CD4-positive, alpha-beta memory T cell (primary cell): ENCODE results near the gene ACTN1. TPM values are rescaled to one million over a fixed set of nuclear protein-coding genes. Genes with fewer than 3 reads are reported as not detected.

ENCODE experiments used
- CTCF ChIA-PET: fragments of 350-600 bp; sonication (Branson Sonifier 250); formaldehyde crosslinking; loops from one replicate; lab custom pipeline; 2021; ENCODE audit warnings: inconsistent platforms; ENCODE audit not compliant: partially characterized antibody; lab: Charles Lee
- POLR2A ChIA-PET: fragments of 350-600 bp; sonication (Branson Sonifier 250); formaldehyde crosslinking; loops from one replicate; lab custom pipeline; 2021; ENCODE audit not compliant: partially characterized antibody; lab: Charles Lee
- DNase-seq, 5 donors: peaks; one replicate each; pipeline versions ENCODE4 v3.0.0 to v3.0.0-alpha.2; 2020 to 2022; ENCODE audit warnings: mixed read lengths in 1 of 5
- H3K27ac ChIP-seq: one replicate; pipeline ENCODE4 v1.7.0; 2013; ENCODE audit warnings: low read depth, low read length
- H3K27me3 ChIP-seq: 2 replicates; pipeline ENCODE4 v1.7.0; 2013; ENCODE audit warnings: mild to moderate bottlenecking, low read length, moderate library complexity; ENCODE audit not compliant: insufficient read depth
- H3K36me3 ChIP-seq: 2 replicates; pipeline ENCODE4 v1.7.0; 2013; ENCODE audit warnings: mild to moderate bottlenecking, low read length, moderate library complexity; ENCODE audit not compliant: insufficient read depth
- H3K4me1 ChIP-seq: 2 replicates; pipeline ENCODE4 v1.7.0; 2013; ENCODE audit warnings: mild to moderate bottlenecking, low read length, moderate library complexity; ENCODE audit not compliant: insufficient read depth
- H3K4me3 ChIP-seq, 2 donors: one replicate each; pipeline ENCODE4 v1.7.0; 2013; ENCODE audit warnings: low read length in 2 of 2, mild to moderate bottlenecking in 1 of 2
- H3K9me3 ChIP-seq, 2 donors: one replicate each; pipeline ENCODE4 v1.7.0; 2013; ENCODE audit warnings: low read length in 2 of 2, control low read depth in 1 of 2; ENCODE audit not compliant: control insufficient read depth in 1 of 2
- H3K27ac Mint-ChIP-seq, 7 donors: one replicate each; pipeline ENCODE4 v1.8.0; 2020 to 2021; ENCODE audit warnings: mixed read lengths in 7 of 7, mild to moderate bottlenecking in 6 of 7, inconsistent platforms in 3 of 7, moderate library complexity in 3 of 7
- H3K27me3 Mint-ChIP-seq, 2 donors: one replicate each; pipeline ENCODE4 v1.8.0; 2020 to 2021; ENCODE audit warnings: mixed read lengths in 2 of 2
- H3K36me3 Mint-ChIP-seq, 2 donors: one replicate each; pipeline ENCODE4 v1.8.0; 2020 to 2021; ENCODE audit warnings: mixed read lengths in 2 of 2, inconsistent platforms in 1 of 2, mild to moderate bottlenecking in 1 of 2
- H3K4me1 Mint-ChIP-seq, 4 donors: one replicate each; pipeline ENCODE4 v1.8.0; 2020 to 2021; ENCODE audit warnings: mixed read lengths in 4 of 4, mild to moderate bottlenecking in 1 of 4
- H3K4me3 Mint-ChIP-seq, 8 donors: one replicate each; pipeline ENCODE4 v1.8.0; 2020 to 2021; ENCODE audit warnings: mixed read lengths in 8 of 8, mild to moderate bottlenecking in 7 of 8, moderate library complexity in 6 of 8, inconsistent platforms in 3 of 8
- H3K9me3 Mint-ChIP-seq, 8 donors: one replicate each; pipeline ENCODE4 v1.8.0; 2020 to 2021; ENCODE audit warnings: mixed read lengths in 8 of 8, mild to moderate bottlenecking in 5 of 8, inconsistent platforms in 3 of 8, moderate library complexity in 1 of 8
- intact Hi-C: fragments of 100-400 bp; cut with micrococcal nuclease; formaldehyde crosslinking; loops from one replicate; pipeline ENCODE4 v1.15.1; 2023
- polyA plus RNA-seq, 2 donors: library from polyadenylated mRNA; unstranded; fragments of 300-500 nt; fragmentation: Illumina TruSeq; gene quantifications; one replicate each; pipeline ENCODE4 v1.2.3, GENCODE V29; 2021
- total RNA-seq, 2 experiments: library from RNA; stranded (reverse); gene quantifications; one replicate each; pipeline ENCODE4 v1.2.3, GENCODE V29; 2021

ACTN1 gene
- total and polyA plus RNA-seq, 4 experiments from 2014 or later, result 33.6 to 75.1 (median 67.0) TPM

DNA sequence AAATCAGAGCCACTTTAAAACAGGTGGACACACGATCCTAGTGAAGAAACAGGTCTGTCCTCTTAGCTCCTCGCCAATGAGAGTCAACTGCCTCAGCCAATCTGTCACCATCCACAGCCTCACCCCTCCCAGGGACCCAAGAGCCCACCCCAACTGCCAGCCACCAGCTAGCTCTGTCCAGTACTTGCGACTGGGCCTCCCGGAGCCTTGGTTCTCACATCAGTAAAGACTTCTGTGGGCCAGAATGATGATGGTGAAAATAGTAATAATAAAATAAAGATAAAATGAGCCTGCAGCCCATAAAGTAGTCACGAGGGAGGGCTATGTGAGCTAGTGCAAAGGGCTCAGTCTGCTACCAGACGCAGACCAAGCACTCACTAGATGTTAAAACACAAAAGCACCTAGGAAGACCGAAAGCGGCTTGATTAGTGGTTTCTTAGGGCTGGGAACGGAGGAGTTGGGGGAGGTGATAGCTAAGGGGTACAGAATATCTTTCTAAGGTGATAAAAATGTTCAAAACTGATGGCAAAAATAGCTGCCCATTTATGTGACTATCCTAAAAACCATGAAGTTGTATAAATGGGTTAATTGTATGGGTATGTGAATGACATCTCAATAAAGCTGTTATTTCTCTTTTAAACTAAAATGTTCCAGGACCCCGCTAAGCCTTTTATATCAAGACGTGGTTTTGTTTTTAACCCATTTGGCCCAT lies 39.8 kb downstream of the ACTN1 start:
- intact Hi-C loops, result loop anchor here (2.0 kb wide), 1 partner anchor 39 kb away; the partner anchor contains the start of gene ACTN1
- H3K27me3 ChIP-seq, result no peaks in the 10 kb centered on the region
- ChIA-PET POLR2A (no interaction called here), CTCF (interaction anchor here (0.8 to 1.9 kb wide), 10 partner anchors 13 to 144 kb away, joined by 3 to 6 read pairs (median 4); no protein-coding TSS in a partner anchor)
- no peaks in the 10 kb centered on the region for H3K9me3 Mint-ChIP-seq
- H3K27ac ChIP-seq, result no peak overlapping the region
- H3K4me3 Mint-ChIP-seq, result no peak overlapping the region
- H3K9me3 ChIP-seq, result no peaks in the 10 kb centered on the region
- no peak for DNase-seq
- peaks cover 8 to 45% (median 26%) of the 10 kb centered on the region in 4 donors for H3K4me1 Mint-ChIP-seq
- H3K27me3 Mint-ChIP-seq, result no peaks in the 10 kb centered on the region
- no peaks in the 10 kb centered on the region for H3K36me3 ChIP-seq
- no peak overlapping the region for H3K4me3 ChIP-seq
- H3K27ac Mint-ChIP-seq, result peak overlapping the region in 3 of 7 donors; percentile 24 to 62 (median 25)
- H3K36me3 Mint-ChIP-seq, result no peaks in the 10 kb centered on the region
- peaks cover 27% of the 10 kb centered on the region for H3K4me1 ChIP-seq

DNA sequence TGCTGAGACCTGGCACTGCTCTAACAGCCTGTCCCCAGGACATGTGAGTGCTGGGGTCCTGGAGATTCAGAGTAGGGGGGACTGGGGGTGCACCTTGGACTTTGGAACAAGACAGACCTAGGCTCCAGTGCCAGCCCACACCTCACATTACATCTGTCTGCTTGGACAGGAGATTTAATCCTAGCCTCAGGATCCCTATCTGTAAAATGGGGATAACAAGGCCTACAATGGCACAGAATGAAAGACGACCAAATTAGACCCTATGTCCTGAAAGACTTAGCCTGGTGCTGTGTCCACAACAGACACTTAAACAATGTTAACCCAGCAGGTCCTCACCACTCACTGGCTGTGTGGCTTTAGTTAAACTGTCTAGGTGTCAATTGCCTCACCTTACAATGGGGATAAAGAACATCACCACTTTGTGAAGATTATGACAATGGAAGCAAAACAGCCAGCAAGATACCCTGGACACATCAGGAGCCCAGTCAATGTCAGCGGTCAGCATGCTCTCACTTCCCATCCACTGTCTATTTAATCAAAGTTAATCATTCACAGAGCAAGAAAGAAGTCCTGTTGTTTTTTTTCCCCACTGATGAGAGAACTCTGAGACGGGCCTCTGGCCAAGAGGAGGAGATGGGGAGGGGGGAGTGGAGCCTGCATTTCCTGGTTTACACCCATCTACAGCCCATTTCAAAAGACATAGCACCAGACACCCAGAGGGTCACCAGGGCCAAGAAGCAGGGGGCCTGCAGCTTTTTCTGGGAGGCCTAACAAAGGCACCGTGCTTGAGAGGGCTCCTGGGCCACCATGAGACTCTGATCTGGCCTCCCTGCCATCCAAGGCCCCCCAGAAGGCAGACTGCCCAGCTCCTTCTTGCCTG lies 40.6 kb downstream of the ACTN1 start:
- POLR2A ChIA-PET, result interaction anchor here (0.7 kb wide), 1 partner anchor 47 kb away, joined by 3 read pairs; no protein-coding TSS in a partner anchor
- intact Hi-C loops, result loop anchor here (2.0 kb wide), 1 partner anchor 40 kb away; the partner anchor contains the start of gene ACTN1

DNA sequence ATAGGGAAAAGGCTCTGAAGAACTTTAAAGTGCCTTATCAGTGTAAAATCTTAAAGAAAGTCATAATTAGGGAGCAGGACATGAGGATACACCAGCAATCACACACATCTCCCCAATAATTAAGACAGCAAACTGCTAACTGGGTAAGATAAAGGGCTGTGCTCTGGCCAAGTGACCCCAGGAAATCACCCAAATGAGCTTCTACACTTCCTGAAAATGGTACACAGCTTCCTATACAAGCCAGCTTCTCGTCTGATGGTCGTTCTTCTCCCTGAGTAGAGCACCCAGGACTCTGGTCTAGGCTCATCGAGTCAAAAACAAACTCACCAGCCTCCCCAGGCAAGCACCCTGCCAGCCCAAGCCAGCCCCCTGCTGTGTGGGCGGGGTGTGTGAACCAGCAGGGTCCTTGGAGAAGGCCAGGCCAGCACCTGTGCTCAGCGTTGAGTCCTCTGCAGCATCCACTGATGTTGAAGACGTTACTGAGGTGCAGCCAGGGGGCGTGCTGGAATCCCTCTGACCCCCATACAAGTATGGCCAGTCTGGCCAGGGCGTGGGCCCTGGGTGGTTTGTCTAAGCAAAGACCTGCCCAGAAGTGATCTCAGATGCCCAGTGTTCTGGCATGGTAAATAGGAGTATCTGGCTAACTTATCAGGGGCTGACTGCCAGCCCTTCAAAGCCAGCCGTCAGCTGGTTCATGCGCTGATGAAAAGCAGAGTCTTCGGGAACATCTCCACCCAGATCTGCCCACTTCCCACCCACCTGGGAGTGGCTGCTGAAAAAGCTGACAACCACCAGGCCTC lies 41.4 kb downstream of the ACTN1 start:
- Histone ChIP-seq H3K27ac (no peak overlapping the region), H3K4me3 (no peak overlapping the region), H3K27me3 (no peaks in the 10 kb centered on the region), H3K4me1 (peaks cover 27% of the 10 kb centered on the region), H3K9me3 (no peaks in the 10 kb centered on the region), H3K36me3 (no peaks in the 10 kb centered on the region)
- ChIA-PET CTCF (interaction anchor here (1.0 to 1.1 kb wide), 3 partner anchors 25 to 97 kb away, joined by 3 to 4 read pairs (median 4); no protein-coding TSS in a partner anchor), POLR2A (interaction anchor here (0.7 kb wide), 1 partner anchor 48 kb away, joined by 3 read pairs; no protein-coding TSS in a partner anchor)
- peak in 1 of 5 donors; percentile 18 for DNase-seq
- H3K4me1 Mint-ChIP-seq, result peaks cover 9 to 39% (median 24%) of the 10 kb centered on the region in 4 donors
- no peaks in the 10 kb centered on the region for H3K9me3 Mint-ChIP-seq
- no peaks in the 10 kb centered on the region for H3K36me3 Mint-ChIP-seq
- H3K4me3 Mint-ChIP-seq, result peak overlapping the region in 2 of 8 donors; percentile 28 to 29
- H3K27ac Mint-ChIP-seq, result peak overlapping the region in 2 of 7 donors; percentile 23 to 29
- intact Hi-C loops, result loop anchor here (2.0 kb wide), 1 partner anchor 41 kb away; the partner anchor contains the start of gene ACTN1
- H3K27me3 Mint-ChIP-seq, result no peaks in the 10 kb centered on the region

More for the DNA sequence above, 40.6 kb downstream of the ACTN1 start:
- no peak overlapping the region for H3K4me3 ChIP-seq
- H3K4me1 ChIP-seq, result peaks cover 27% of the 10 kb centered on the region
- no peak for DNase-seq
- H3K4me3 Mint-ChIP-seq, result peak overlapping the region in 3 of 8 donors; percentile 28 to 33 (median 29)
- H3K27me3 Mint-ChIP-seq, result no peaks in the 10 kb centered on the region
- peak overlapping the region in 6 of 7 donors; percentile 29 to 76 (median 65) for H3K27ac Mint-ChIP-seq
- no peaks in the 10 kb centered on the region for H3K9me3 Mint-ChIP-seq
- CTCF ChIA-PET, result interaction anchor here (1.1 to 1.6 kb wide), 5 partner anchors 14 to 96 kb away, joined by 3 to 5 read pairs (median 3); no protein-coding TSS in a partner anchor
- H3K4me1 Mint-ChIP-seq, result peaks cover 8 to 43% (median 25%) of the 10 kb centered on the region in 4 donors
- H3K9me3 ChIP-seq, result no peaks in the 10 kb centered on the region
- H3K36me3 Mint-ChIP-seq, result no peaks in the 10 kb centered on the region
- H3K27me3 ChIP-seq, result no peaks in the 10 kb centered on the region
- no peaks in the 10 kb centered on the region for H3K36me3 ChIP-seq
- no peak overlapping the region for H3K27ac ChIP-seq

DNA sequence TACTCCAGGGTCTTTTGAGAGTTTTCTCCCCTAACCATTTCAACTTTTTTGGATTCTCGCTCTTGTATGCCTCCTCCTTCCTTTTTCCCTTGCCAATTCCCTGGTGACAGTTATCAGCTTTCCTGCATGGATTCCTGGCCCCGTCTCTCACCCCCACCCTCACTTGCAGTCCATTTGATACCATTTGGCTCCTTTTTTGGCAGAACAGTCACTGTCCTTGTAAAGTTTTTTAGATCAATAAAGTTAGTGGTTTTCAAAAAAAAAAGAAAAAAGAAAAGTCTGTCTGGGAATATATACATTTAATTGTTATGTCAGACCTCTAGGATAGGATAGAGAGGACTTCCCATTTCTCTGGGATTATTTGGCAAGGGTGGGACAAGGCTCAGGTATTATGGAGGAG lies 42.1 kb downstream of the ACTN1 start:
- Histone ChIP-seq H3K4me1 (peaks cover 27% of the 10 kb centered on the region), H3K36me3 (no peaks in the 10 kb centered on the region), H3K9me3 (no peaks in the 10 kb centered on the region), H3K27ac (no peak overlapping the region), H3K27me3 (no peaks in the 10 kb centered on the region), H3K4me3 (no peak overlapping the region)
- no peaks in the 10 kb centered on the region for H3K27me3 Mint-ChIP-seq
- ChIA-PET POLR2A (no interaction called here), CTCF (interaction anchor here (1.0 kb wide), 1 partner anchor 24 kb away, joined by 4 read pairs; no protein-coding TSS in a partner anchor)
- intact Hi-C loops, result no loop called here
- H3K4me1 Mint-ChIP-seq, result peaks cover 10 to 44% (median 25%) of the 10 kb centered on the region in 4 donors
- peak overlapping the region in 1 of 7 donors; percentile 26 for H3K27ac Mint-ChIP-seq
- DNase-seq, result no peak
- no peak overlapping the region for H3K4me3 Mint-ChIP-seq
- H3K9me3 Mint-ChIP-seq, result no peaks in the 10 kb centered on the region
- no peaks in the 10 kb centered on the region for H3K36me3 Mint-ChIP-seq

DNA sequence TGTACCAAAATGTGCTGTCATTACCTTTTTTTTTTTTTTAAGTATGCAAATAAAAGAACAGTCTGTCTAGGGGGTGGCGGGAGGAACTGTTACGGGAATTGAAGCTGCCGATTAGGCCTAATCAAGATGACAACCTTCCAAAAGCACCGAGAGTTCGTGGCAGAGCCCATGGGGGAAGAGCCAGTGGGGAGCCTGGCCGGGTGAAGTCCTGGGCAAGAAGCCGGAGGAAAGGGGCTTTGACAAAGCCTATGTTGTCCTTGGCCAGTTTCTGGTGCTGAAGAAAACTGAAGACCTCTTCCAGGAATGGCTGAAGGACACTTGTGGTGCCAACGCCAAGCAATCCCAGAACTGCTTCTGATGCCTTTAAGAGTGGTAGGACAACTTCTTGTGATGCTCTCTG lies 42.6 kb downstream of the ACTN1 start:
- Histone ChIP-seq H3K36me3 (no peaks in the 10 kb centered on the region), H3K27me3 (no peaks in the 10 kb centered on the region), H3K27ac (no peak overlapping the region), H3K4me1 (peaks cover 27% of the 10 kb centered on the region), H3K9me3 (no peaks in the 10 kb centered on the region), H3K4me3 (no peak overlapping the region)
- ChIA-PET CTCF (interaction anchor here (2.0 kb wide), 1 partner anchor 24 kb away, joined by 7 read pairs; no protein-coding TSS in a partner anchor), POLR2A (no interaction called here)
- intact Hi-C loops, result no loop called here
- Mint-ChIP-seq H3K36me3 (no peaks in the 10 kb centered on the region), H3K4me1 (peaks cover 9 to 41% (median 23%) of the 10 kb centered on the region in 4 donors), H3K9me3 (no peaks in the 10 kb centered on the region), H3K27me3 (no peaks in the 10 kb centered on the region), H3K27ac (peak overlapping the region in 1 of 7 donors; percentile 45), H3K4me3 (no peak overlapping the region)
- no peak for DNase-seq

DNA sequence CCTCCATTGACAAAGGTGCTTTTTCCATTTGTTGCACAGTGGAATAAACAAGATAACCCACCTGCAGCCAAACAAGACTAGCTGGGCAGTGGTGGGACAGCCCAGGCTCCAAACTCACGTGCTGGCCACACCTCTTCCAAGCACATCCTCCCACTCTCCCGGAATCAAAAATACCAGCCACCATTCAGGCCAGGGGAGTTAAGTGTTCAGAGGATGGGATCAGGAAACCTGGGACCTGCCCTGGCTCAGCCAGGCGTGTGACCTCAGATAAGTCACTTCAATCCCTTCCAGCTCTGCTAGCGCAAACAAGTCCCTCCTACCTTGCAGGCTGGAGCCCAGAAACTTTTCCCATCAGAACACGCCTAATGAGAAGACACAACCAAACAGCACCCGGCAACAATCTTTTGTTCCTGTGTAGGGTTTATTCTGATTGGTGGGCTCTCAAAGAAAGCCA lies 43.3 kb downstream of the ACTN1 start:
- DNase-seq, result no peak
- peak overlapping the region in 1 of 7 donors; percentile 60 for H3K27ac Mint-ChIP-seq
- H3K4me1 ChIP-seq, result peaks cover 27% of the 10 kb centered on the region
- no peaks in the 10 kb centered on the region for H3K9me3 Mint-ChIP-seq
- no peaks in the 10 kb centered on the region for H3K27me3 ChIP-seq
- no peaks in the 10 kb centered on the region for H3K27me3 Mint-ChIP-seq
- no peak overlapping the region for H3K4me3 Mint-ChIP-seq
- no peak overlapping the region for H3K27ac ChIP-seq
- no peaks in the 10 kb centered on the region for H3K36me3 ChIP-seq
- POLR2A ChIA-PET, result no interaction called here
- CTCF ChIA-PET, result interaction anchor here (2.0 kb wide), 1 partner anchor 24 kb away, joined by 7 read pairs; no protein-coding TSS in a partner anchor
- H3K4me1 Mint-ChIP-seq, result peaks cover 11 to 45% (median 22%) of the 10 kb centered on the region in 4 donors
- no peaks in the 10 kb centered on the region for H3K9me3 ChIP-seq
- intact Hi-C loops, result no loop called here
- H3K4me3 ChIP-seq, result no peak overlapping the region
- peaks cover 0 to 2% of the 10 kb centered on the region in 2 donors for H3K36me3 Mint-ChIP-seq
